Neutrophil (primary cell): Measurements from ENCODE around the gene ASAP3.

Experiments
- H3K27ac ChIP-seq: fragments of 200-600 bp; sonication (generic); 2 replicates; pipeline ENCODE4 v1.5.1; 2016; ENCODE audit warnings: mild to moderate bottlenecking, moderate library complexity
- H3K27me3 ChIP-seq: fragments of 200-600 bp; sonication (generic); 2 replicates; pipeline ENCODE4 v1.6.0; 2016; ENCODE audit warnings: mild to moderate bottlenecking
- H3K36me3 ChIP-seq: fragments of 200-600 bp; sonication (generic); 2 replicates; pipeline ENCODE4 v1.5.1; 2017
- H3K4me1 ChIP-seq, 2 experiments: fragments of 200-600 bp in 1 of 2; sonication (generic) in 1 of 2; 1 replicate in 1 of 2; 2 replicates in 1 of 2; pipeline versions ENCODE4 v1.5.1 to v1.6.1; 2013 to 2016; ENCODE audit warnings: low read depth in 1 of 2, low read length in 1 of 2, mild to moderate bottlenecking in 1 of 2, moderate library complexity in 1 of 2; ENCODE audit not compliant: control insufficient read depth in 1 of 2, insufficient read depth in 1 of 2
- H3K4me3 ChIP-seq, 2 experiments: fragments of 200-600 bp in 1 of 2; sonication (generic) in 1 of 2; 1 replicate in 1 of 2; 2 replicates in 1 of 2; pipeline ENCODE4 v1.5.1; 2013 to 2016; ENCODE audit warnings: low read depth in 1 of 2, low read length in 1 of 2, mild to moderate bottlenecking in 1 of 2, moderate library complexity in 1 of 2
- H3K9me3 ChIP-seq: fragments of 200-600 bp; sonication (generic); 2 replicates; pipeline ENCODE4 v1.5.1; 2016
- TF ChIP-seq, protein P1 (sequence below): fragments of 200-600 bp; sonication (generic); IDR thresholded peaks from 2 replicates; pipeline ENCODE4 v1.5.1; 2016; ENCODE audit warnings: antibody characterized with exemption

The ASAP3 gene

DNA sequence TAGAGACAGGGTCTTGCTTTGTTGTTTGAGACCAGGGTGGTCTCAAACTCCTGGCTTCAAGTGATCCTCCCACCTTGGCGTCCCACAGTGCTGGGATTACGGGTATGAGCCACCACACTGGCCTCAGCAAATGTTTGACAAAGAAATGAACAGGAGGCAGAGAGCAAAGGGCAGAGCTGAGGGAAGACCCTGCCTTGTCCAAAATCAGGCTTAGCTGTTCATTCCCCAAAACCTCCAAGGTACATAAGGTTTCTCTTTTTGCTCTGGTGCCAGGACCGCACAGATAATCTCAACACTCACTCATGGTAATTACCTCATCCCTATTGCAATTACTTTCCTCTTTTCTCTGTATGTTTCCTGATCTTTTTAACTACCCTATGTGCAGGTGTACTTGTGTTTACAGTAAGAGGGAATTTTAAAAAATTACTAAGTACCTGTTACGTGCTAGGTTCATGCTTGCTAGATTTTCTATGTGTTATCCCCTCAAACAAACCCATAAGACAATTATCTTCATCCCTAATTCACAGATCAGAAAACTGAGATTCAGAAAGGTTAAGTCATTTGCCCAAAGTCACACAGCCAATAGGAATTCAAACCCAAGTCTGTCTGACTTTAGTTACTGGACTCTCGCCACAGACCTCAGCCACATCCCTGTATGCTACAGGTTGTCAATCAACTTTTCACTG lies 11.5 kb downstream of the ASAP3 start:
- no peak overlapping the region for H3K27ac ChIP-seq
- TF ChIP-seq, protein P1, sequence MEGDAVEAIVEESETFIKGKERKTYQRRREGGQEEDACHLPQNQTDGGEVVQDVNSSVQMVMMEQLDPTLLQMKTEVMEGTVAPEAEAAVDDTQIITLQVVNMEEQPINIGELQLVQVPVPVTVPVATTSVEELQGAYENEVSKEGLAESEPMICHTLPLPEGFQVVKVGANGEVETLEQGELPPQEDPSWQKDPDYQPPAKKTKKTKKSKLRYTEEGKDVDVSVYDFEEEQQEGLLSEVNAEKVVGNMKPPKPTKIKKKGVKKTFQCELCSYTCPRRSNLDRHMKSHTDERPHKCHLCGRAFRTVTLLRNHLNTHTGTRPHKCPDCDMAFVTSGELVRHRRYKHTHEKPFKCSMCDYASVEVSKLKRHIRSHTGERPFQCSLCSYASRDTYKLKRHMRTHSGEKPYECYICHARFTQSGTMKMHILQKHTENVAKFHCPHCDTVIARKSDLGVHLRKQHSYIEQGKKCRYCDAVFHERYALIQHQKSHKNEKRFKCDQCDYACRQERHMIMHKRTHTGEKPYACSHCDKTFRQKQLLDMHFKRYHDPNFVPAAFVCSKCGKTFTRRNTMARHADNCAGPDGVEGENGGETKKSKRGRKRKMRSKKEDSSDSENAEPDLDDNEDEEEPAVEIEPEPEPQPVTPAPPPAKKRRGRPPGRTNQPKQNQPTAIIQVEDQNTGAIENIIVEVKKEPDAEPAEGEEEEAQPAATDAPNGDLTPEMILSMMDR: no peak
- no peaks in the 10 kb centered on the region for H3K4me1 ChIP-seq

DNA sequence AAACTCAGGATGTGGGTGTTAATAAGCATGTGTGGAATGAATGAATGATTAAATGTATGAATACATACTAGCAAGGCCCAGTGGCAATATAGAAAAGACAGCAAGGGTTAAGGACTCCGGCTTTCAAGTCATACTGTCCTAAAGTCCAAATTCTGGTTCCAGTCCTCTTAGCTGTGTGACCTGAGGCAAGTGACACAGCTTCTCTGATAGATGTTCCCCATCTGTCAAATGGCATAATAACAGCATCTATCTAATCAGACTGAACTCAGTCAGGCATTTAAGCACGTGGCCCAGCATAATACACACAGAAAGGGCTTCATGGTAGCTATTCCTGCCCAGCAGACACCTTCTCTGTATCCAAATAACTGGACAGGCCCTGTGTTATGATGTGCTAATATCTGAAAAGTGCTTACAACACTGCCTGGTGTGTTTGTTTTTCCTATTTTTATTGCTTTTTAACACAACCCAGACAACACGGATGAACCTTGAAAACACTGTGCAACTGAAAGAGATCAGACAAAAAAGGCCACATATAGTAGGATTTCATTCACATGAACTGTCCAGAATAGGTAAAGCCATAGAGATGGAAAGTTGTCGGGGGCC lies 12.4 kb downstream of the ASAP3 start:
- no peaks in the 10 kb centered on the region for H3K9me3 ChIP-seq
- TF ChIP-seq, protein P1: no peak
- H3K4me1 ChIP-seq: no peaks in the 10 kb centered on the region

More for the DNA sequence above, 11.5 kb downstream of the ASAP3 start:
- H3K27me3 ChIP-seq: peaks cover 55% of the 10 kb centered on the region
- no peaks in the 10 kb centered on the region for H3K36me3 ChIP-seq
- no peaks in the 10 kb centered on the region for H3K9me3 ChIP-seq
- H3K4me3 ChIP-seq: no peak overlapping the region

DNA sequence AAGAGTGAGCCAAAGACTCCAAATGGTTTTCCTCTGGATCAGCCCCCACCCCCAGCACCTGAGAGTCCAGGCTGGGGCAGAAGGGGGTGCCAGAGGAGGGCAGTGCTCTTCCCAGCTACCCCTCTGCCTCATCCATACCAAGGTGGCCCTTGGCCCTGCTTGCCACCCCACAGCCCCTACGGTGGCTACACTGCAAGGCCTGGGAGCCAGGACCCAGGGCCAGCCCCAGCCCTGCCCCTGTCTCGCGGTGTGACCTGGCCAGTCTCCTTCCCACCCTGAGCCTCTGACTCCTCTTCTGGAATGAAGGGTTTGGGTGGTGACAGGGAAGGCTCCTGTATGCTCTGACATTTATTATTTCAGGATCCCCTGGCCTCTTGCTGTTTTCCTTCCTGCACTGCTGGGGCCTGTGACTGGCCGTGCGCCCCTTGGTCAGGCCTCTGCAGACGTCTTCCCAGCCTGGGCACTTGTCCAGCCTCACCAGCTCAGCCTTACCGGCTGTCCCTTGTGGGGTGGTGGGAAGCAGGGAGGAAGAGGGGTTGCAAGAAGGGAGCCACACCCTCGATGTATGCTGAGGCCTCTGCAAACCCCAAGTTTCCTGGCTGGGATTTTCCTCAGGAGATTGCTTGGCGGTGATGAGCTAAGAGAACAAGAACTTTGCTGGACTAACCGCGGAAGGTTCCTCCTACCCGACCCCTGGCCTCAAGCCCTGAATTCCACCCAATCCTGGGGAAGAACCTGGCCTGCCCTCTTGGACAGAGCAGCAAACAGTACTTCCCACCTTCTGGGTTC lies 13.5 kb downstream of the ASAP3 start:
- no peaks in the 10 kb centered on the region for H3K36me3 ChIP-seq
- H3K4me3 ChIP-seq: no peak overlapping the region

More for the DNA sequence above, 12.4 kb downstream of the ASAP3 start:
- Histone ChIP-seq H3K36me3 (no peaks in the 10 kb centered on the region), H3K4me3 (no peak overlapping the region), H3K27ac (no peak overlapping the region), H3K27me3 (peaks cover 54% of the 10 kb centered on the region)

DNA sequence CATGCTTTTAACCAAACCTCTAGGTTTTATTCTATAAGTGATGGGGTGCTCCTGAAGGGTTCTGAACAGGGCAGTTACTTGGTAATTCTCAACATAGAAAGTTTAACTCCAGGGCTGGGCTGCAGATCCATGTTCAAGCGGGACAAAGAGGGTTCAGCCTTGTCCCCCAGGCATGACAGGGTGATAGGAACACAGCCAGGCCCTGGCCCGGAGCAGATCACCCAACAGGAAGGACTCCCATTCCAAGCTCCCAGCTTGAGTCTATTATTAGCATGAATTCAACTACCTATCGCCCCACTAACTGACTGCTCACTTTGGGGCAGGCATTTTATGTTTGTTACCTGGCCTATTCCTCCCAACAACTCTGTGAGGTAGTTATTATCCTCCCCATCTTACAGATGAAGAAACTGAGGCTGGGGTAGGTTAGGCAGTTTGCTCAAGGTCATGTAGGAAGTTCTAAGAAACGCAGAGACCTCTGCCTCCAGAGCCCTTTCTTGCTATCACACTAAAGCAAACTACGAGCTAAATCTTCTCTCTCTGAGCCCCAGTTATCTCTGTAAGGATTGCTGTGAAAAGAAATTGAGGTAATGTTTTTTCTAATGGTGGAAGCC lies 14.5 kb downstream of the ASAP3 start:
- Histone ChIP-seq H3K36me3 (no peaks in the 10 kb centered on the region), H3K27ac (no peak overlapping the region), H3K9me3 (no peaks in the 10 kb centered on the region), H3K4me3 (no peak overlapping the region), H3K27me3 (peaks cover 34% of the 10 kb centered on the region), H3K4me1 (no peaks in the 10 kb centered on the region)
- TF ChIP-seq, protein P1: no peak

More for the DNA sequence above, 13.5 kb downstream of the ASAP3 start:
- H3K9me3 ChIP-seq: no peaks in the 10 kb centered on the region
- no peak overlapping the region for H3K27ac ChIP-seq
- TF ChIP-seq, protein P1: no peak
- peaks cover 43% of the 10 kb centered on the region for H3K27me3 ChIP-seq
- no peaks in the 10 kb centered on the region for H3K4me1 ChIP-seq

DNA sequence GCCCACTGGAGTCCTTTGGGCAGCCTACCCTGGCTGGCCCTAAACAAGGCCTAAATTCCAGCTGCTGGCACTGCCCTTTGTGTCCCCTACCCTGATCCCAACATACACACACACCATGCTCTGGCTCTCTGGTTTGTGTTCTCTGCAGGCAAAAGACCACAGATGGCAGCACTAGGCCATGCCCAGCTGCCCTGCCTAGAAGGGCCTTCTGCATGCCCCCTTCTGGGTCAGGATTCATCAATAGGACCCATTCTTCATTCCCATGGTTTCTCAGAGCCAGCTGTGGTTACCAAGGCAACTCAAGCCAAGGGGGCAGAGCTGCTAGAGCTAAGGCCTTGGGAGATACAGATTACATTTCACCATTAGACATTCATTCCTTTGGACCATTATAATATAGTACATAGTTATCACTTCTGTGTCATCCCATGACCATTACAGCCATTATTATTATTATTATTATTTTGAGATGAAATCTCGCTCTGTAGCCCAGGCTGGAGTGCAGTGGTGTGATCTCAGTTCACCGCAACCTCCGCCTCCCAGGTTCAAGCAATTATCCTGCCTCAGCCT lies 17.5 kb downstream of the ASAP3 start:
- no peak overlapping the region for H3K27ac ChIP-seq
- TF ChIP-seq, protein P1: no peak
- peaks cover 15% of the 10 kb centered on the region for H3K27me3 ChIP-seq
- H3K4me3 ChIP-seq: no peak overlapping the region
- no peaks in the 10 kb centered on the region for H3K9me3 ChIP-seq
- H3K4me1 ChIP-seq: no peaks in the 10 kb centered on the region
- H3K36me3 ChIP-seq: no peaks in the 10 kb centered on the region
